DOHH2 (cell line): Measurements from ENCODE around the gene ERG.

Source experiments
- CTCF ChIP-seq: fragments of 200-600 bp; sonication (generic); IDR thresholded peaks from one replicate; pipeline ENCODE4 v1.5.1; 2014; ENCODE audit warnings: antibody characterized with exemption, mild to moderate bottlenecking, low read depth, low read length; ENCODE audit not compliant: poor library complexity, severe bottlenecking
- EZH2phosphoT487 ChIP-seq: fragments of 200-600 bp; sonication (generic); IDR thresholded peaks from 2 replicates; pipeline ENCODE4 v1.6.1; 2017; ENCODE audit warnings: borderline replicate concordance, mild to moderate bottlenecking, antibody characterized with exemption, low read length, moderate library complexity, mixed read lengths

- no peak for TF ChIP-seq CTCF
- no peak for TF ChIP-seq EZH2phosphoT487
Measured at GRCh38 chr21:38500073-38500472, 1.8 kb upstream of the ERG start.
